Hepatocyte (in vitro differentiated cells): ENCODE measurements around the gene MORN4. TPM values are rescaled to one million over a fixed set of nuclear protein-coding genes. Genes with fewer than 3 reads are reported as not detected.

Experiments used
- DNase-seq: peaks from one replicate; pipeline ENCODE4 v3.0.0-alpha.2; 2016; ENCODE audit warnings: low spot score
- H2AFZ ChIP-seq: fragments of 200-600 bp; sonication (generic); 2 replicates; pipeline ENCODE4 v1.6.0; 2016; ENCODE audit warnings: antibody characterized with exemption, mild to moderate bottlenecking
- H3K27ac ChIP-seq: fragments of 200-600 bp; sonication (generic); 2 replicates; pipeline ENCODE4 v1.5.1; 2016; ENCODE audit warnings: mild to moderate bottlenecking
- H3K27me3 ChIP-seq: fragments of 200-600 bp; sonication (generic); 2 replicates; pipeline ENCODE4 v1.6.1; 2016
- H3K36me3 ChIP-seq: fragments of 200-600 bp; sonication (generic); replicated peaks from 2 replicates; pipeline ENCODE4 v1.5.1; 2016; ENCODE audit warnings: low read depth; ENCODE audit not compliant: insufficient read depth
- H3K4me1 ChIP-seq: fragments of 200-600 bp; sonication (generic); 2 replicates; pipeline ENCODE4 v1.5.1; 2016; ENCODE audit warnings: mild to moderate bottlenecking, moderate library complexity; ENCODE audit not compliant: insufficient read depth
- H3K4me2 ChIP-seq: fragments of 200-600 bp; sonication (generic); 2 replicates; pipeline ENCODE4 v1.6.0; 2016
- H3K4me3 ChIP-seq: fragments of 200-600 bp; sonication (generic); 2 replicates; pipeline ENCODE4 v1.5.1; 2016; ENCODE audit warnings: mild to moderate bottlenecking
- H3K79me2 ChIP-seq: fragments of 200-600 bp; sonication (generic); 2 replicates; pipeline ENCODE4 v1.6.0; 2017; ENCODE audit warnings: mild to moderate bottlenecking
- H3K9me2 ChIP-seq: fragments of 200-600 bp; sonication (generic); replicated peaks from 2 replicates; pipeline ENCODE4 v1.6.0; 2017; ENCODE audit warnings: mild to moderate bottlenecking; ENCODE audit not compliant: insufficient read depth
- H3K9me3 ChIP-seq: fragments of 200-600 bp; sonication (generic); 2 replicates; pipeline ENCODE4 v1.5.1; 2016; ENCODE audit warnings: low read depth, mild to moderate bottlenecking
- H4K20me1 ChIP-seq: fragments of 200-600 bp; sonication (generic); 2 replicates; pipeline ENCODE4 v1.6.0; 2016; ENCODE audit warnings: mild to moderate bottlenecking; ENCODE audit not compliant: insufficient read depth, poor library complexity, severe bottlenecking
- EZH2 ChIP-seq: fragments of 200-600 bp; sonication (generic); IDR thresholded peaks from 2 replicates; pipeline ENCODE4 v1.6.1; 2016; ENCODE audit warnings: antibody characterized with exemption, mild to moderate bottlenecking, borderline replicate concordance
- EZH2phosphoT487 ChIP-seq: fragments of 200-600 bp; sonication (generic); IDR thresholded peaks from one replicate; pipeline ENCODE4 v1.6.1; 2018; ENCODE audit warnings: antibody characterized with exemption, mild to moderate bottlenecking, low read depth, moderate library complexity; ENCODE audit not compliant: unreplicated experiment, severe bottlenecking
- WGBS: methylation state at CpG from one replicate; pipeline ENCODE4 v1.1.6; 2016; ENCODE audit warnings: low lambda C conversion rate; ENCODE audit errors: missing lambda C conversion rate; 5-methylcytosine and 5-hydroxymethylcytosine counted together
- polyA plus RNA-seq: library from polyadenylated mRNA; unstranded; fragments of >200 nt; fragmentation: Nextera tagmentation; extraction: Ambion mirVana; gene quantifications from 2 replicates; pipeline ENCODE4 v1.2.1, GENCODE V29; 2016
- total RNA-seq: library from RNA; depleted of rRNA; stranded (reverse); fragments of >200 nt; gene quantifications from 2 replicates; pipeline ENCODE4 v1.2.3, GENCODE V29; 2014
- TF ChIP-seq, protein P1 (sequence below): fragments of 200-600 bp; sonication (generic); IDR thresholded peaks from 2 replicates; pipeline ENCODE4 v1.5.1; 2016; ENCODE audit warnings: antibody characterized with exemption, mild to moderate bottlenecking; ENCODE audit not compliant: poor library complexity

Gene MORN4
- total RNA-seq (8.5 and 10.6 TPM in 2 replicates), polyA plus RNA-seq (15.6 and 18.4 TPM in 2 replicates)

DNA sequence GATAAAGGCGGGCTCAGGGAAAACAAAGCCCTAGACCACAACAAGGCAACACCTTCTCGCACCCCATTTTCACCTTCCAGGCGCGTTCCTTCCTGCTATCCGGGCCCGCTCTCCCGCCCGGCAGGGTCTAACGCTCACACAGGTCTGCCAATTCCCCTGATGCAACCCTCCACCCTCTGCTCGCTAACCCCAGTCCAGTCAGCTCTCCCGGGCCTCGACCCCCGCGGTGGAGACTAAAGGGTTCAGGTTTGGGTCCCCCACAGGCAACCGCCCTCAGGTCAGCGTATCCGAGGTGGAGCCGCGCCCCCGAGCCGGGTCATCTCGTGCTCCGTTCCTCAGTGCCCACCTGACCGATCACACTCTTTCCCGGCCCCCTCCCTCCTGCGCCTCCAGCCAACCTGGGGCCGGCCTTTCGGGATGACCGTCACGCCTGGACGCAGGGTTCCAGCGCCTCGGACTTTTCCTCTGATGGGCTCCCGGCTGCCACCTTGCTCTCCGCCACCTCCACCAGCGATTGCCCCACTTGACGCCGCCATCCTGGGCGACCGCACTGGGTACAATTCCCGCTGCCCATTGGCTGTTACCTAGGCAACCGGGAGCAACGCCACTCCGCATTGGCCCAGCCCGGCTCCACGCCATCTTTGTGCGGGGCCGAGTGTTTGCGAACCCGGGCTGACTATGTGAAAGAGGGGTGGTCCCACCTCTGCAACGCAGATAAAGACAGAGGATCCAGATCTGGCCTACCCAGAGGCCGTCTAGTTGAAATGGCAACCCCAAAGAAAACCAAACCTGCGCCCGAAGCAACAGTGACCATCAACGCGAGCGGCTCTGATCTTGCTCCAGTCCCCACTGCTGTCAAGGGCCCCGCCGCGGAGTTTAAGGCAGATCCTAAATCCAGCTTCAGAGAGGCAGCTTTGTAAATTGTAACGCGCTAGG is at the start of gene MORN4:
TSS of gene MORN4 (minus strand) at position 552 of the 936 bp plus-strand sequence. CDS start 13,847 bp downstream, outside the sequence.
- H3K9me2 ChIP-seq = no peaks in the 10 kb centered on the region
- H3K36me3 ChIP-seq = no peaks in the 10 kb centered on the region
- H3K27ac ChIP-seq = peak within 1 kb of the TSS; percentile 72
- H3K4me2 ChIP-seq = peak within 1 kb of the TSS; percentile 79
- no peaks in the 10 kb centered on the region for H3K9me3 ChIP-seq
- WGBS = 6% methylated on average over 62 of the region's 62 CpGs
- H3K27me3 ChIP-seq = no peaks in the 10 kb centered on the region
- TF ChIP-seq, protein P1, sequence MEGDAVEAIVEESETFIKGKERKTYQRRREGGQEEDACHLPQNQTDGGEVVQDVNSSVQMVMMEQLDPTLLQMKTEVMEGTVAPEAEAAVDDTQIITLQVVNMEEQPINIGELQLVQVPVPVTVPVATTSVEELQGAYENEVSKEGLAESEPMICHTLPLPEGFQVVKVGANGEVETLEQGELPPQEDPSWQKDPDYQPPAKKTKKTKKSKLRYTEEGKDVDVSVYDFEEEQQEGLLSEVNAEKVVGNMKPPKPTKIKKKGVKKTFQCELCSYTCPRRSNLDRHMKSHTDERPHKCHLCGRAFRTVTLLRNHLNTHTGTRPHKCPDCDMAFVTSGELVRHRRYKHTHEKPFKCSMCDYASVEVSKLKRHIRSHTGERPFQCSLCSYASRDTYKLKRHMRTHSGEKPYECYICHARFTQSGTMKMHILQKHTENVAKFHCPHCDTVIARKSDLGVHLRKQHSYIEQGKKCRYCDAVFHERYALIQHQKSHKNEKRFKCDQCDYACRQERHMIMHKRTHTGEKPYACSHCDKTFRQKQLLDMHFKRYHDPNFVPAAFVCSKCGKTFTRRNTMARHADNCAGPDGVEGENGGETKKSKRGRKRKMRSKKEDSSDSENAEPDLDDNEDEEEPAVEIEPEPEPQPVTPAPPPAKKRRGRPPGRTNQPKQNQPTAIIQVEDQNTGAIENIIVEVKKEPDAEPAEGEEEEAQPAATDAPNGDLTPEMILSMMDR = no peak
- TF ChIP-seq EZH2phosphoT487 (no peak), EZH2 (no peak)
- peaks cover 14% of the 10 kb centered on the region for H3K79me2 ChIP-seq
- DNase-seq = peak; percentile 96
- H3K4me3 ChIP-seq = peak within 1 kb of the TSS; percentile 80
- no peaks in the 10 kb centered on the region for H4K20me1 ChIP-seq
- H3K4me1 ChIP-seq = no peaks in the 10 kb centered on the region
- peak within 1 kb of the TSS; percentile 100 for H2AFZ ChIP-seq

GRCh38 chr10:97682042-97682441 is 48.7 kb upstream of the MORN4 start:
- Histone ChIP-seq H2AFZ (no peak overlapping the region), H3K4me2 (peak overlapping the region; percentile 87), H4K20me1 (no peaks in the 10 kb centered on the region), H3K4me1 (peaks cover 42% of the 10 kb centered on the region), H3K79me2 (peaks cover 58% of the 10 kb centered on the region), H3K4me3 (no peak overlapping the region), H3K9me3 (no peaks in the 10 kb centered on the region), H3K27ac (peak overlapping the region; percentile 89), H3K9me2 (no peaks in the 10 kb centered on the region), H3K27me3 (no peaks in the 10 kb centered on the region), H3K36me3 (no peaks in the 10 kb centered on the region)
- WGBS = 66% methylated on average over 4 of the region's 4 CpGs
- peak; percentile 53 for DNase-seq
- TF ChIP-seq EZH2phosphoT487 (no peak), EZH2 (no peak)
- TF ChIP-seq, protein P1 = no peak

GRCh38 chr10:97679594-97679993 is 46.3 kb upstream of the MORN4 start:
- DNase-seq = no peak
- TF ChIP-seq, protein P1 = no peak
- no peak for TF ChIP-seq EZH2
- no peak for TF ChIP-seq EZH2phosphoT487
- Histone ChIP-seq H3K36me3 (no peaks in the 10 kb centered on the region), H3K4me1 (peaks cover 27% of the 10 kb centered on the region), H3K27me3 (no peaks in the 10 kb centered on the region), H4K20me1 (no peaks in the 10 kb centered on the region), H3K4me2 (no peak overlapping the region), H3K27ac (no peak overlapping the region), H2AFZ (no peak overlapping the region), H3K9me2 (no peaks in the 10 kb centered on the region), H3K4me3 (no peak overlapping the region), H3K9me3 (no peaks in the 10 kb centered on the region), H3K79me2 (peaks cover 38% of the 10 kb centered on the region)
- 96% methylated on average over 16 of the region's 16 CpGs for WGBS
